HEK293 (cell line): Measurements from ENCODE around the gene TRIM72.

Experiments
- CTCF ChIA-PET: fragments of 350-600 bp; formaldehyde crosslinking; extraction: SDS; loops from one replicate; lab custom pipeline; 2021; ENCODE audit warnings: antibody characterized with exemption; lab: Yijun Ruan, JAX
- POLR2A ChIA-PET: fragments of 300-600 bp; formaldehyde crosslinking; extraction: SDS; loops from one replicate; lab custom pipeline; 2020; ENCODE audit warnings: antibody characterized with exemption, inconsistent platforms; lab: Yijun Ruan, JAX
- H3K27ac ChIP-seq: fragments of 200-500 bp; sonication (Bioruptor generic); 2 replicates; pipeline ENCODE4 v1.5.1; 2014; ENCODE audit warnings: low read depth, low read length, control low read depth, inconsistent platforms; ENCODE audit errors: extremely low read depth
- H3K36me3 ChIP-seq, 2 experiments: fragments of 200-500 bp in 1 of 2; sonication (Bioruptor generic) in 1 of 2; 1 replicate in 1 of 2; 2 replicates in 1 of 2; pipeline ENCODE4 v1.5.1; 2014 to 2017; ENCODE audit warnings: inconsistent platforms in 2 of 2, low read length in 2 of 2; ENCODE audit not compliant: control insufficient read depth in 2 of 2, insufficient read depth in 1 of 2
- H3K4me1 ChIP-seq: fragments of 200-500 bp; sonication (Bioruptor generic); 2 replicates; pipeline ENCODE4 v1.5.1; 2014; ENCODE audit warnings: mild to moderate bottlenecking, low read length, inconsistent platforms; ENCODE audit not compliant: control insufficient read depth, insufficient read depth
- H3K4me3 ChIP-seq: 2 replicates; pipeline ENCODE4 v1.5.1; 2011; ENCODE audit warnings: low read depth, mild to moderate bottlenecking, control low read depth, low read length, moderate library complexity
- H3K9me3 ChIP-seq: fragments of 200-500 bp; sonication (Bioruptor generic); 2 replicates; pipeline ENCODE4 v1.5.1; 2014; ENCODE audit warnings: low read depth, low read length, inconsistent platforms; ENCODE audit not compliant: control insufficient read depth, insufficient read depth
- TRIM28 ChIP-seq: IDR thresholded peaks from 2 replicates; pipeline ENCODE4 v1.6.1; 2011; ENCODE audit warnings: low read length, control low read depth, borderline replicate concordance
- ZBTB20 ChIP-seq: fragments of 450-650 bp; formaldehyde crosslinking; IDR thresholded peaks from 2 replicates; pipeline ENCODE4 v1.5.1; 2016; ENCODE audit warnings: missing biosample characterization, missing genetic modification characterization
- ZNF10 ChIP-seq: fragments of 450-650 bp; formaldehyde crosslinking; IDR thresholded peaks from 2 replicates; pipeline ENCODE4 v1.5.1; 2017; ENCODE audit warnings: missing biosample characterization, missing genetic modification characterization
- ZNF133 ChIP-seq: fragments of 450-650 bp; formaldehyde crosslinking; IDR thresholded peaks from 2 replicates; pipeline ENCODE4 v1.5.1; 2016; ENCODE audit warnings: missing biosample characterization, missing genetic modification characterization
- ZNF140 ChIP-seq: fragments of 450-650 bp; formaldehyde crosslinking; IDR thresholded peaks from 2 replicates; pipeline ENCODE4 v1.5.1; 2016; ENCODE audit warnings: missing biosample characterization, missing genetic modification characterization
- ZNF266 ChIP-seq: fragments of 450-650 bp; formaldehyde crosslinking; IDR thresholded peaks from 2 replicates; pipeline ENCODE4 v1.5.1; 2016; ENCODE audit warnings: missing biosample characterization, missing genetic modification characterization, low read depth
- ZNF423 ChIP-seq: fragments of 450-650 bp; formaldehyde crosslinking; IDR thresholded peaks from 2 replicates; pipeline ENCODE4 v1.5.1; 2016; ENCODE audit warnings: missing biosample characterization, missing genetic modification characterization
- ZNF555 ChIP-seq: fragments of 450-650 bp; formaldehyde crosslinking; conservative IDR thresholded peaks from 2 replicates; pipeline ENCODE4 v1.5.1; 2017; ENCODE audit warnings: missing biosample characterization, mild to moderate bottlenecking, missing genetic modification characterization, inconsistent platforms
- ZNF610 ChIP-seq: fragments of 450-650 bp; formaldehyde crosslinking; IDR thresholded peaks from 2 replicates; pipeline ENCODE4 v1.5.1; 2016; ENCODE audit warnings: missing biosample characterization, missing genetic modification characterization, borderline replicate concordance
- ZNF785 ChIP-seq: fragments of 450-650 bp; formaldehyde crosslinking; IDR thresholded peaks from 2 replicates; pipeline ENCODE4 v1.5.1; 2016; ENCODE audit warnings: missing biosample characterization, missing genetic modification characterization
- ZNF843 ChIP-seq: fragments of 450-650 bp; formaldehyde crosslinking; IDR thresholded peaks from 2 replicates; pipeline ENCODE4 v1.5.1; 2016; ENCODE audit warnings: missing biosample characterization, missing genetic modification characterization
- ZSCAN23 ChIP-seq: fragments of 450-650 bp; formaldehyde crosslinking; IDR thresholded peaks from 2 replicates; pipeline ENCODE4 v1.5.1; 2016; ENCODE audit warnings: missing biosample characterization, missing genetic modification characterization
- TF ChIP-seq, protein P1 (sequence below): fragments of 450-650 bp; formaldehyde crosslinking; IDR thresholded peaks from 2 replicates; pipeline ENCODE4 v1.5.1; 2016; ENCODE audit warnings: missing biosample characterization, missing genetic modification characterization
- TF ChIP-seq, protein P2 (sequence below): fragments of 450-650 bp; formaldehyde crosslinking; IDR thresholded peaks from 2 replicates; pipeline ENCODE4 v1.5.1; 2017; ENCODE audit warnings: missing biosample characterization, missing genetic modification characterization
- TF ChIP-seq, protein P3 (sequence below): fragments of 450-650 bp; formaldehyde crosslinking; IDR thresholded peaks from 2 replicates; pipeline ENCODE4 v1.5.1; 2017; ENCODE audit warnings: missing biosample characterization, missing genetic modification characterization
- TF ChIP-seq, protein P4 (sequence below): fragments of 450-650 bp; formaldehyde crosslinking; IDR thresholded peaks from 2 replicates; pipeline ENCODE4 v1.5.1; 2016; ENCODE audit warnings: missing biosample characterization, missing genetic modification characterization

TRIM72 gene

DNA sequence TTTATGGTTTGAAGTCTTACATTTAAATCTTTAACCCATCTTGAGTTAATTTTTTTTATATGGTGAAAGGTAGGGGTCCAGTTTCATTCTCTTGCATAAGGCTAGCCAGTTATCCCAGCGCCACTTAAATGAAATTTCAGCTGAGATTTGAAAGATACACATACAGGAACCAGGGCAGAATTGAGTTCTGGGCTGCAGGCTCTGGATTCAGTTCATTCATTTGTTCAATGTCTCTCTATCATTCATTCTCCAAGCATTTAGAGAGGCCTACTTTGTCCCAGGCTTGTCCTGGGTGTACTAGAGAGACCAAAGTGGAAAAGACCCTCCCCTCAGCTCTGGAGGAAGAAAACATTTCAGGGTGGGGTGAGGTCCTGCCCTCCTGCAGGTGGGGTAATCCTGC lies 577 bp upstream of the TRIM72 start (continued):
- TF ChIP-seq, protein P1, sequence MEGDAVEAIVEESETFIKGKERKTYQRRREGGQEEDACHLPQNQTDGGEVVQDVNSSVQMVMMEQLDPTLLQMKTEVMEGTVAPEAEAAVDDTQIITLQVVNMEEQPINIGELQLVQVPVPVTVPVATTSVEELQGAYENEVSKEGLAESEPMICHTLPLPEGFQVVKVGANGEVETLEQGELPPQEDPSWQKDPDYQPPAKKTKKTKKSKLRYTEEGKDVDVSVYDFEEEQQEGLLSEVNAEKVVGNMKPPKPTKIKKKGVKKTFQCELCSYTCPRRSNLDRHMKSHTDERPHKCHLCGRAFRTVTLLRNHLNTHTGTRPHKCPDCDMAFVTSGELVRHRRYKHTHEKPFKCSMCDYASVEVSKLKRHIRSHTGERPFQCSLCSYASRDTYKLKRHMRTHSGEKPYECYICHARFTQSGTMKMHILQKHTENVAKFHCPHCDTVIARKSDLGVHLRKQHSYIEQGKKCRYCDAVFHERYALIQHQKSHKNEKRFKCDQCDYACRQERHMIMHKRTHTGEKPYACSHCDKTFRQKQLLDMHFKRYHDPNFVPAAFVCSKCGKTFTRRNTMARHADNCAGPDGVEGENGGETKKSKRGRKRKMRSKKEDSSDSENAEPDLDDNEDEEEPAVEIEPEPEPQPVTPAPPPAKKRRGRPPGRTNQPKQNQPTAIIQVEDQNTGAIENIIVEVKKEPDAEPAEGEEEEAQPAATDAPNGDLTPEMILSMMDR (tag by site-specific recombination): no peak

DNA sequence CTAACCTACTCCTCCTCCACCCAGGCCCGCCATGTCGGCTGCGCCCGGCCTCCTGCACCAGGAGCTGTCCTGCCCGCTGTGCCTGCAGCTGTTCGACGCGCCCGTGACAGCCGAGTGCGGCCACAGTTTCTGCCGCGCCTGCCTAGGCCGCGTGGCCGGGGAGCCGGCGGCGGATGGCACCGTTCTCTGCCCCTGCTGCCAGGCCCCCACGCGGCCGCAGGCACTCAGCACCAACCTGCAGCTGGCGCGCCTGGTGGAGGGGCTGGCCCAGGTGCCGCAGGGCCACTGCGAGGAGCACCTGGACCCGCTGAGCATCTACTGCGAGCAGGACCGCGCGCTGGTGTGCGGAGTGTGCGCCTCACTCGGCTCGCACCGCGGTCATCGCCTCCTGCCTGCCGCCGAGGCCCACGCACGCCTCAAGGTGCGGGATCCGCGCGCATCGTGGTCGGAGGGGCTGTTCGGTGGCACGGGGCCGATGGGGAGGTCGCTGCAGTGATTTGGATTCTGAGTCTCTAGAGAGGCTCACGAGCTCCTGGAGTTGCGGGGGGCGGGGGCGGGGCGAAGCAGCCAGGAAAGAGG lies 878 bp downstream of the TRIM72 start:
- Histone ChIP-seq H3K4me1 (no peaks in the 10 kb centered on the region), H3K36me3 (no peaks in the 10 kb centered on the region), H3K9me3 (no peaks in the 10 kb centered on the region), H3K4me3 (no peak overlapping the region; the same call in 1 of the 2 replicates), H3K27ac (no peak overlapping the region; the same call in 1 of the 2 replicates)
- TF ChIP-seq ZNF423 (tag by site-specific recombination) (no peak), ZNF133 (tag by site-specific recombination) (no peak), ZNF266 (tag by site-specific recombination) (no peak), TRIM28 (no peak), ZBTB20 (tag by site-specific recombination) (no peak), ZNF610 (tag by site-specific recombination) (no peak), ZNF843 (no peak), ZSCAN23 (tag by site-specific recombination) (no peak), ZNF555 (tag by site-specific recombination) (no peak), ZNF785 (no peak), ZNF10 (tag by site-specific recombination) (no peak), ZNF140 (tag by site-specific recombination) (no peak)
- TF ChIP-seq, protein P2, sequence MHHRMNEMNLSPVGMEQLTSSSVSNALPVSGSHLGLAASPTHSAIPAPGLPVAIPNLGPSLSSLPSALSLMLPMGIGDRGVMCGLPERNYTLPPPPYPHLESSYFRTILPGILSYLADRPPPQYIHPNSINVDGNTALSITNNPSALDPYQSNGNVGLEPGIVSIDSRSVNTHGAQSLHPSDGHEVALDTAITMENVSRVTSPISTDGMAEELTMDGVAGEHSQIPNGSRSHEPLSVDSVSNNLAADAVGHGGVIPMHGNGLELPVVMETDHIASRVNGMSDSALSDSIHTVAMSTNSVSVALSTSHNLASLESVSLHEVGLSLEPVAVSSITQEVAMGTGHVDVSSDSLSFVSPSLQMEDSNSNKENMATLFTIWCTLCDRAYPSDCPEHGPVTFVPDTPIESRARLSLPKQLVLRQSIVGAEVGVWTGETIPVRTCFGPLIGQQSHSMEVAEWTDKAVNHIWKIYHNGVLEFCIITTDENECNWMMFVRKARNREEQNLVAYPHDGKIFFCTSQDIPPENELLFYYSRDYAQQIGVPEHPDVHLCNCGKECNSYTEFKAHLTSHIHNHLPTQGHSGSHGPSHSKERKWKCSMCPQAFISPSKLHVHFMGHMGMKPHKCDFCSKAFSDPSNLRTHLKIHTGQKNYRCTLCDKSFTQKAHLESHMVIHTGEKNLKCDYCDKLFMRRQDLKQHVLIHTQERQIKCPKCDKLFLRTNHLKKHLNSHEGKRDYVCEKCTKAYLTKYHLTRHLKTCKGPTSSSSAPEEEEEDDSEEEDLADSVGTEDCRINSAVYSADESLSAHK (tag by site-specific recombination): no peak
- TF ChIP-seq, protein P3, sequence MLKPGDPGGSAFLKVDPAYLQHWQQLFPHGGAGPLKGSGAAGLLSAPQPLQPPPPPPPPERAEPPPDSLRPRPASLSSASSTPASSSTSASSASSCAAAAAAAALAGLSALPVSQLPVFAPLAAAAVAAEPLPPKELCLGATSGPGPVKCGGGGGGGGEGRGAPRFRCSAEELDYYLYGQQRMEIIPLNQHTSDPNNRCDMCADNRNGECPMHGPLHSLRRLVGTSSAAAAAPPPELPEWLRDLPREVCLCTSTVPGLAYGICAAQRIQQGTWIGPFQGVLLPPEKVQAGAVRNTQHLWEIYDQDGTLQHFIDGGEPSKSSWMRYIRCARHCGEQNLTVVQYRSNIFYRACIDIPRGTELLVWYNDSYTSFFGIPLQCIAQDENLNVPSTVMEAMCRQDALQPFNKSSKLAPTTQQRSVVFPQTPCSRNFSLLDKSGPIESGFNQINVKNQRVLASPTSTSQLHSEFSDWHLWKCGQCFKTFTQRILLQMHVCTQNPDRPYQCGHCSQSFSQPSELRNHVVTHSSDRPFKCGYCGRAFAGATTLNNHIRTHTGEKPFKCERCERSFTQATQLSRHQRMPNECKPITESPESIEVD: no peak
- TF ChIP-seq, protein P4, sequence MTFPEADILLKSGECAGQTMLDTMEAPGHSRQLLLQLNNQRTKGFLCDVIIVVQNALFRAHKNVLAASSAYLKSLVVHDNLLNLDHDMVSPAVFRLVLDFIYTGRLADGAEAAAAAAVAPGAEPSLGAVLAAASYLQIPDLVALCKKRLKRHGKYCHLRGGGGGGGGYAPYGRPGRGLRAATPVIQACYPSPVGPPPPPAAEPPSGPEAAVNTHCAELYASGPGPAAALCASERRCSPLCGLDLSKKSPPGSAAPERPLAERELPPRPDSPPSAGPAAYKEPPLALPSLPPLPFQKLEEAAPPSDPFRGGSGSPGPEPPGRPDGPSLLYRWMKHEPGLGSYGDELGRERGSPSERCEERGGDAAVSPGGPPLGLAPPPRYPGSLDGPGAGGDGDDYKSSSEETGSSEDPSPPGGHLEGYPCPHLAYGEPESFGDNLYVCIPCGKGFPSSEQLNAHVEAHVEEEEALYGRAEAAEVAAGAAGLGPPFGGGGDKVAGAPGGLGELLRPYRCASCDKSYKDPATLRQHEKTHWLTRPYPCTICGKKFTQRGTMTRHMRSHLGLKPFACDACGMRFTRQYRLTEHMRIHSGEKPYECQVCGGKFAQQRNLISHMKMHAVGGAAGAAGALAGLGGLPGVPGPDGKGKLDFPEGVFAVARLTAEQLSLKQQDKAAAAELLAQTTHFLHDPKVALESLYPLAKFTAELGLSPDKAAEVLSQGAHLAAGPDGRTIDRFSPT (tag by site-specific recombination): no peak
- CTCF ChIA-PET: interaction anchor here (0.7 kb wide), 1 partner anchor 261 kb away, joined by 3 read pairs; no protein-coding TSS in a partner anchor
- POLR2A ChIA-PET: interaction anchor here (1.5 to 2.8 kb wide), 2 partner anchors 14 to 35 kb away, joined by 4 to 21 read pairs; partner anchors contain the start of gene FUS
